GM21360 (cell line): ENCODE measurements around the gene FLRT3.

Experiments
- ATAC-seq: cut with Tn5 transposase; IDR thresholded peaks from one replicate; pipeline ENCODE4 v1.9.1; 2021; ENCODE audit warnings: mild to moderate bottlenecking, moderate library complexity; ENCODE audit not compliant: unreplicated experiment

FLRT3 gene

GRCh38 chr20:14331646-14332045 lies 5.8 kb downstream of the FLRT3 start:
- ATAC-seq, result no peak

GRCh38 chr20:14319704-14320103 lies 17.7 kb downstream of the FLRT3 start:
- no peak for ATAC-seq

- no peak for ATAC-seq
Measured at GRCh38 chr20:14313341-14314020, 23.9 kb downstream of the FLRT3 start.

GRCh38 chr20:14312001-14312400 lies 25.4 kb downstream of the FLRT3 start:
- ATAC-seq, result no peak

DNA sequence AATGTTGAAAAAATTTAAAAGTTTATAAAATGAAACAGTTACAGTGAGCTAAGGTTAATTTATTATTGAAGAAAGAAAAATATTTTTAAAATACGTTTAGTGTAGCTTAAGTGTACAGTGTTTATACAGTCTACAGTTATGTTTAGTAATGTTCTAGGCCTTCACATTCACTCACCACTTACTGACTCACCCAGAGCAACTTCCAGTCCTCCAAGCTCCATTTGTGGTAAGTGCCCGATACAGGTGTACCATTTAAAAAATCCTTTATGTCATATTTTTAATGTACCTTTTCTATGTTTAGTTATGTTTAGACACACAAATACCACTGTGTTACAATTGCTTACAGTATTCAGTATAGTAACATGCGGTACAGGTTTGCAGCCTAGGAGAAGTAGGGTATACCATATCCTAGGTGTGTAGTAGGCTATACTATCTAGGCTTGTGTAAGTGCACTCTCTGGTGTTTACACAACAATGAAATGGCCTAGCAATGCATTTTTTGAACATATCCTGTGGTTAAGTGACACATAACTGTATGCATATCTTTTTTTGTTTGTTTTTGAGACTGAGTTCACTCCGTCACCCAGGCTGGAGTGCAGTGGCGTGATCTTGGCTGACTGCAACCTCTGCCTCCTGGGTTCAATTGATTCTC lies 26.3 kb downstream of the FLRT3 start:
- ATAC-seq, result no peak

- ATAC-seq, result no peak
Measured at GRCh38 chr20:14307956-14308355, 29.5 kb downstream of the FLRT3 start.

- ATAC-seq, result no peak
Measured at GRCh38 chr20:14304472-14304871, 32.9 kb downstream of the FLRT3 start.

DNA sequence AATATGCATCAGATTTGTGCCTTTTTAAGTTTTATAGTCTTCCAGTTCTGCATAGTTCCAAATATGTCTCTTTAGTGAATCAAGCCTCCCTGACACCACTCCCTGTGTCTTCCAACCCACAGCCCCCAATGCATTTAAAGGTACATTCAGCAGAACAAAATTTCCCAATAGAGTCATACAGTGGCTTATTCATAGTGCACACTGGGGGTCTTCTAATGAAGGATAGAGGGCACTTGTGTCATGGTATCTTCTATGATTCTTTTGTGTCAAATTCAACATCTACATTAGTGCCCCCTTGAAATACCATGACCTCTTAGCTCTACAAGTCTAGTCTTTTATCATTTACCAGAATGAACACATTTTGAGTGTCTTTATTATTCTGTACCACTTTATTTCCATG lies 33.8 kb downstream of the FLRT3 start:
- ATAC-seq, result no peak

DNA sequence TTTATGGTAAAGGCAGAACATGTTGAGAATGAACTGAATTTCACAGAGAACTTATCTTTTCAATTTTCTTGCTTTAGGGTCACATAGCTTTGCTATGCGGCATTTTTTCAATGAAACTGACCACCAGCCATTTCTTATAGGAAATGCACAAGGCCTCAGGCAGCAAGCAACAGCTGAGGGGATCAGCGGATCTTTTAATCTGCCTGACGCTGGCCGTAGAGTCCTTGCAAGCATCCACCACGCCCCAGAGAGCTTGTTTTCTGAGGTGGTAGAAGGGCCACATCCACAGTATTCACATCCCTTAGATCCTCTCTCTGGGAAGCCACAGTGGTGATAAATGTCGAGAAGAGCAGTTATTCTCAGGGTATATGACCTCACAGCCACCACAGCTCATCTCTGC lies 34.3 kb downstream of the FLRT3 start:
- ATAC-seq, result no peak

DNA sequence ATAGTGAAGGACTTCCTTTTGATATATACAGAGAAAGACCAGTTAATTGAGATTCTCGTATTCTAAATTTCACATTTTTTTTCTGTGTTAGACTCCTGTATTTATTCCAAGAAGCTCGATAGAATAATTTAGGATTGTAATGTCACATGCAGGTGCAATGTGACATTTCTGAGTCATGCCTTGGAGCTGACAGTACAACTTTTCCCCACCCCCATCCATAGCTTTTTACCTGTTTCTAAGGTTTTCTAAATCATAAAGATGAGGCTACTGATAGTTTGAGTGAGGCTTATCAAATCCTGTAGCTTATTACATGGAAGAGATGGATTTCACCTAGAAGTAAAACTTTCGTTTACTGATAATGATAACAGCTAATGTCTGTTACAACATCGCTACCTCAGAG lies 37.6 kb downstream of the FLRT3 start:
- no peak for ATAC-seq

GRCh38 chr20:14295770-14296309 lies 41.6 kb downstream of the FLRT3 start:
- no peak for ATAC-seq

- no peak for ATAC-seq
Measured at GRCh38 chr20:14295238-14295637, 42.2 kb downstream of the FLRT3 start.

GRCh38 chr20:14291502-14291901 lies 45.9 kb downstream of the FLRT3 start:
- ATAC-seq, result no peak

DNA sequence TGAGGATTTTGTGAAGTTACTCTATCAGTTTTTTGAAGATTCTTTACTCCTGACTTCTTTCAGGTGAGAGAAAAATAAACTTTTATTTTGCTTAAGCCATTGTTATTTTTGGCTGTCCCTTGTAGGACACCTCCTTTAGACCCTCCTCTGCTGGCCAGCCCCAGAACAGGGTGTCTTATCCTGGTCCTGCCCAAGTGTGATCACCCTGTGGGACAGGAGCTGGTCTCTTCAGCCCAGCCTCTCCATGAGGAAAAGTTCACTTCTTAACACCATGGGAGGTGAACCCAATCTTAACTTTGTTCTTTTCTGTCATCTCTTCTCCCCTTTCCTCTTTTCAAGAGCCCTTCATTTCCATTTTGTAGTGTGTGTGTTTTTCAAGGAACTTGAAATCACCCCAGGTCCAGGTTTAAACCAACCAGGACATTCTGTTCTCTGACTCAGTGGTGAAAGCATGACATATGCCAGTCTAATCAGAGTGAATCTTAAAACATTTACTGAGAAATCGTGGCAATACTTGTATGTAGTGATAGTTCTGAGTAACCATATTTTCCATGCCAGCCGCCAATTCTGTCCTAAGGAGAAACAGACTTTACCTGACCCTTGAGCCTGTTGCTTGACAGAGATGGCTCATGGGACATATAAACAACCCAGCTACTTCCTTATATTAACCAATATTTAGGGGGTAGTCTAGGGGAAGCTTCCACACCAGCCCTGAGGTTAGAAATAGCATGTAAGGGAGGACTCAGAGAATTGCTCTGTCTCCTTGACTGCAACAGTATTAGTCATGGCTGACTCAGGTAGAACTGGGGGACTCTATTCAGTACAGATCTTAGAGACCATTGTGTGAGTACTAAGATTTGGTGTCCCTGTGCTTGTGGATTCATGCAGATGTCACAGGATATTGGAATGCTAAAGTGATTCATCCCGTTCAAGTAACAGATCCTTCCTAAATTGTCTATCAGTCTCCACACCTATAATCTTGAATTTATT lies 48.8 kb downstream of the FLRT3 start:
- ATAC-seq, result no peak

DNA sequence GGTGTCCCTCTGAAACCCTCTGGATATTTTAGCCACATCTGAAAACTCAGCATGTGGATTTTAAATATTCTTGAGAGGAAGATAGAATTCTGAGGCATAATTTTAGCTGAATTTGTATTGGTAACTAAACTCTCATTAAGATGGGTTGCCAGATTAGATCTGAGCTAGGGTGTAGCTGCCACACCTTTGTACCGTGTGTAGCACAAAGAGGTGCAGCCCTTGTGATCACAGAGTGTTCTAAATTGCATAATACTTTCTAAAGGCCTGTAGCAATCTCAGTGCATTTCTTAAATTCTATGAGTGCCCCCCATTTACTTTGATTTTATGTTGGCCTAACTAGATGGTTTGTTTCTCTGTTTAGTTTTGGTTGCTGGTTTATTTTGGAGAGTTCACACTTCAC lies 53.0 kb downstream of the FLRT3 start:
- no peak for ATAC-seq

- ATAC-seq, result no peak
Measured at GRCh38 chr20:14282140-14282539, 55.3 kb downstream of the FLRT3 start.
